Fibroblast of peridontal ligament (primary cell): ENCODE results near the gene CYP26B1.
A peak's percentile ranks its signal among the peaks of the same experiment; 100 is the strongest.

Experiments used
- DNase-seq: peaks from one replicate; pipeline ENCODE4 v3.0.0-alpha.2; 2010; ENCODE audit errors: extremely low read depth

Gene CYP26B1

GRCh38 chr2:72129681-72130340, 17.9 kb downstream of the CYP26B1 start:
- no peak for DNase-seq

- no peak for DNase-seq
Observed at GRCh38 chr2:72128843-72129227, 18.8 kb downstream of the CYP26B1 start.

- no peak for DNase-seq
Observed at GRCh38 chr2:72128059-72128842, 19.4 kb downstream of the CYP26B1 start.

GRCh38 chr2:72127401-72128058, 20.1 kb downstream of the CYP26B1 start:
- no peak for DNase-seq

- no peak for DNase-seq
Observed at GRCh38 chr2:72126186-72127100, 21.2 kb downstream of the CYP26B1 start.

- DNase-seq: no peak
Observed at GRCh38 chr2:72124376-72124775, 23.3 kb downstream of the CYP26B1 start.

GRCh38 chr2:72121153-72121552, 26.5 kb downstream of the CYP26B1 start:
- DNase-seq: no peak

GRCh38 chr2:72118951-72119350, 28.7 kb downstream of the CYP26B1 start:
- DNase-seq: no peak

- no peak for DNase-seq
Observed at GRCh38 chr2:72118386-72118785, 29.3 kb downstream of the CYP26B1 start.

GRCh38 chr2:72117718-72118117, 29.9 kb downstream of the CYP26B1 start:
- no peak for DNase-seq

GRCh38 chr2:72117029-72117428, 30.6 kb downstream of the CYP26B1 start:
- no peak for DNase-seq

GRCh38 chr2:72116081-72116533, 31.6 kb downstream of the CYP26B1 start:
- no peak for DNase-seq

- peak; percentile 78 for DNase-seq
Observed at GRCh38 chr2:72115110-72116080, 32.3 kb downstream of the CYP26B1 start.

GRCh38 chr2:72114693-72115051, 33.0 kb downstream of the CYP26B1 start:
- DNase-seq: no peak

- DNase-seq: no peak
Observed at GRCh38 chr2:72113847-72114692, 33.6 kb downstream of the CYP26B1 start.

- DNase-seq: no peak
Observed at GRCh38 chr2:72112981-72113846, 34.4 kb downstream of the CYP26B1 start.

- peak; percentile 29 for DNase-seq
Observed at GRCh38 chr2:72112401-72112800, 35.3 kb downstream of the CYP26B1 start.

- DNase-seq: no peak
Observed at GRCh38 chr2:72111061-72111460, 36.6 kb downstream of the CYP26B1 start.

GRCh38 chr2:72109904-72110303, 37.8 kb downstream of the CYP26B1 start:
- DNase-seq: no peak
